Fibroblast of upper back skin (primary cell): ENCODE measurements around the gene MGAT1.
"Not testable (repeated sequence)": the region's sequence is repeated elsewhere in the genome, so short reads cannot be mapped to it uniquely, and the experiment has no call there.

Source experiments
- DNase-seq: peaks from one replicate; pipeline ENCODE4 v3.0.0-alpha.2; 2013

Gene MGAT1

DNA sequence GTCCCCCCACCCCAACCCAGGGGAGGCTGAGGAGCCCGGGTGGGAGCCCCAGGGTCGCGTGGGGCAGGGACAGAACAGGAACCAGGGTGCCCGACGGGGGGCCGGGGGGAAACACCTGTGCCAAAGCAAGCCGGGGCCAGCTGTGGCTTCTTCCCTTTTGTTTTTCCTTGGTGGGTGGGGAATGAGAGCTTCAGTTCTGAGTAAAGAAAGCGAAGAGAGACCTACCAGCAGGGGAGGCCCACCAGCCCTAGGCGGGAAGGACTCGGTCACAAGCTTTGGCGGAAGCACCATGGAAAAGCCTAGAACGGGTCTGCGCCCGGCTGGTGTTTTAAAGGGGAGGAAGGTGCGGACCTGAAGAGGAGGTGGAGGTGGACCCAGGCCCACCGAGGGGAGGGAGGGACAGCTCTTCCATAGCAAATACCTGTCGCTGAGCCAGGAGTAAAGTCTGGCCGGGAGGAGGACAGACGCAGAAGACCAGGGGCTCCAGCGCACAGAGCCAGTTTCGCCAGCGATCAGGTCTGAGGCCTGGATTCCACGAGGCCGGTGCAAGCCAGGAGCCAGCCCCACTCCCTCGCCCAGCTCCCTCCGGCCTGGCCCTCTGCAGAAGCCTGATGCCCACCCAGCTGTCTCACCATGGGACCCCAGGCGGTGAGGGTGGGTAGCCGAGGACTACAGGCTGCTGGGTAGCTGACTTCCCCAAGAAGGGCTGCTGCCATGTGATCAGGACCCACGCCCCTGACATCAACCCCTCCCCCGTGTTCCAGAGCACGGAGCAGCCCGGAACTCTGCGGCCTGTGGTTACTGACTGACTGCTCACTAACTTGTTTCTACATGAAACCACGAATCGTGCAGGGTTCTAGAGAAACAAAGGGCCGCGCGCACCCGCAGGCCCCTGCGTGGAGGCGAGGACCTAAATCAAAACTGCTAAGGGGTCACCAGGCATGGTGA, 849 bp upstream of the MGAT1 start:
- no peak for DNase-seq

DNA sequence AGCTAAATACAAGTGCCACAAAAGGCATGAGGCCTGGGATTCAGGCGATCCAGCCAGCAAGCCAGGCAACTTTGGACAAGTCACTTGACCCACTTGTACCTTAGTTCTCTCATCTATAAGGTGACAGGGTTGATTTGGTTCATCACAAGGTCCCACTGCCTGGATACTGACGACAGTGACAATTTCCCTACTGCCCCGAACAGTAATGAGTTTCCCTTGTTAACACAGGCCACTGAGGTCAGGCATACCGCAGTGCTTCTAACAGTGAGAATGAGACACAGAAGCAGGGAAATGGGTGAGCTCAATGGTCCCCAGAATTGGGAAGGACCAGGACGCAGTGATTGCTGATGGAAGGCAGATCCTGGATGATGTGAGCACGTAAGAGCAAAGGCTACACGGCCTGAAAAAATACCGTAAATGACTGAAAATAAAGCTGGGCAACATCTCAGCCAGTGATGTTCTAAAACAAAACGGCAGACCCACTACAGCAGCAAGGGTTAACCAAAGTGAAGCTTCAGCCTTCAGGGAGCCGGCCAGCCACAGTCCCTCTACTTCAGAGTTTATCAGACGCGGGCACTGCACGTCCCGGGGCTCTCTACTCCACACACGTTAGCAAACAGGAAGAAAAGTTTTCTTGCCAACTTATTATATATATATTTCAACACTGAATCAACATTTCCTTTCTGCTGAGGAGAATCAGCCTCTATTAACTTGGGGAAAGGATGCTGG, 846 bp downstream of the MGAT1 start:
- no peak for DNase-seq

DNA sequence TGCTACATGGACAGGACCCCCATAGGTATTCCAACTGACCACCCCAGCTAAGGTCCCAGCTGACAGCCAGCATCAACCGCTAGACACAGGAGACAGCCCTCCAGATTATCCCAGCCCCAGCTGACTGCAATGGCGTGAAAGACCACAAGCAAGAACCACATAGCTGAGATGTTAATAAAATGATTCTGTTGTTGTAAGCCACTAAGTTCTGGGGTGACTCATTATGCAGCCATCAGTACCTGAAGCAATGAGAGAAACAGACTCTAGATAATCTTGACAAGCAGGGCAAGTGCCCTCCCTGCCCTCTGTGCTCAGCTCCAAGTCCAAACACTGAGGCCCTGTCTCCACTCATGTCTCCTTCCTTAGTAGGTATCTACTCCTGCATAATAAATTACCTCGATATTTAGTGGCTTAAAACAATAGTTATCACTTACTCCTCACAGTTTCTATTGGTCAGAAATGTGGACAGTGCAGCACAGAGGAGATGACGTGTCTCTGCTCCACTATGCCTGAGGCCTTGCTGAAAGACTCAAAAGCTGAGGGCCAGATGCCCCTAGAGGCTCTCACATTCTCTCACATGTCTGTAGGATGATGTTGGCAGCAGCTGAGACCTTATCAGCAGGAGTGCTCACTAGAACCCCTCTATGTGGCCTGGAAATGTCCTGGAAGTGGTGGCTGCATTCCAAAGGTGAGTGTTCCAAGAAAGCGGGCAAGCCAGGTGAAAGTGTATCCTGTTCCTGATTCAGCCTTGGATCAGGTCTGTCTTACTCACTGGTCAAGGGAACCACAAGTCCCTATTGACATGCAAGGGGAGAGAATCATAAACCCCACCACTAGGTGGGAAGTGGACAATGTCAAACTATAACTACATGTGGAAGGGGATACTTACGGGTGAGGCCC, 2.5 kb downstream of the MGAT1 start:
- DNase-seq: peak; percentile 78

DNA sequence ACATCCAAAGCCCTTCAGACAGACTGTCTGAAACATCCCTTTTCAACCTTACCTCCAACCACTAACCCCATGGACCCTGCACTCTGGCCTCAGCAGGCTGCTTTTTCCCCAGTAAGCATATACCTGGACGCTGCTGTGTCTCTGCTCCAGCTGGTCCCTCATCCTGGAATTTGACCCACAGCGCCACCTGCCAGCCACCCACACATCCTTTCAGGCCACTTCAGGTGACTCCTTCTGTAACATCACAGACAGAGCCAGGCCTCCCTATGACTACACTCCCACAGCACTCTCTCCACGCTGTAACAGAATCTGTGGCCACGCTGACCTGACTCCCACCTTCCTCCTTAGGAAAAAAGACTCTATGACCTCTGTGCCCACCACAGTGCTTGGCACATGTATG, 3.4 kb downstream of the MGAT1 start:
- DNase-seq: no peak

DNA sequence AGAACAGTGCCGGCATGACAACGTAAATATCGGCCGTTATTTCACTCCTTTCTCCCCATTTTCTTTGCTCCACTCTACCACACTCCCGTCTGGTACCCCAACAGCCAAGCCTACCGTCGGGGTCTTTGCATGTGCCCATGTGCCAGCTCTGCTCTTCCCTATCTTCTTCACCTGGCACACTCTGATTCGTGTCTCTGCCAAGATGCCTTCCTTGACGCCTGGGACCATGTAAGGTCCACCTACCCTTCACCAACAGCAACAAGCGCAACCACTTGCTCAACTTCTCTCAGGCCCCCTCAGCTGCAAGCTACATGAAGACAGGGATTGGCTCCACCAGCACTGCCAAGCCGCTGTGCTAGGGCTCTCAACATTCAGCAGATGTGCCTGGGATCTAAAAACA, 4.4 kb downstream of the MGAT1 start:
- DNase-seq: no peak

DNA sequence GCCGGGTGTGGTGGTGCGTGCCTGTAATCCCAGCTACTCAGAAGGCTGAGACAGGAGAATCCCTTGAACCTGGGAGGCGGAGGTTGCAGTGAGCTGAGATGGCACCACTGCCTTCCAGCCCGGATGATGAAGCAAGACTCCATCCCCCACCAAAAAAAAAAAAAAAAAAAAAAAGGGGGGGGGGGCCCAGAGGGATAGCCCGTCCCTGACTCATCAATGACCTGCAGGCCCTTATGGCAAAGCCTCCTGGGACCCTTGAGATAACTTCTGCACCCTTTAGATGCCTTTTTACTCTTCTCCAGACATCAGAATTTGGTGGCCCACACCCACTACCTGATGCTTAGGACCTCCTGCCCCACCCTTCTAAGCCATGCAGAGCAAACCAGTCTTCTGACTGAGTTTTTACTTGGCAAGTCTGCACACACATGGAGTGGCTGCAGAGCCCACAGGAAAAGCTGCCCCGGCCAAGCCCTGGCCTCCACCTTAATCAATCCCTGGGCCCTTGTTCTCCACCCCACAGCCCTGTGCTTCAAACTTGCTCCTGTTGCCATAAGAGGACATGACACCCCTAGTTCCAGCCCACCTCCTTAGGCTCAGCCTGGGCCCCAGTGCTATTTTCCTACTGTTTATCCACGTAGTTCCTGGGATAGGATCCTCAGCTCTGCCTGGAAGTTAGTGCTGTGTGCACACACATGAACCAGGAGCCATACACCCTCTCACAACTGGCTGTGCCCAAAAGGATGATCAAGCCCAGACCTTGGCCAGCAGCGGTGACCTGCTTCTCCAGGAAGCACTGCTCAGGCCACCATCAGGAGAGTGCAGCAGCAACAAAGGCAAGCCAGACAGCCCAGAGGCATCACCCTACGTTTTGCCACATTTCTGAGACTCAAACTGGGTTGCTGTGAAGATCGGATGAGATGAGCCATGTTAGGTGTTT, 5.1 kb downstream of the MGAT1 start:
- DNase-seq: no peak

DNA sequence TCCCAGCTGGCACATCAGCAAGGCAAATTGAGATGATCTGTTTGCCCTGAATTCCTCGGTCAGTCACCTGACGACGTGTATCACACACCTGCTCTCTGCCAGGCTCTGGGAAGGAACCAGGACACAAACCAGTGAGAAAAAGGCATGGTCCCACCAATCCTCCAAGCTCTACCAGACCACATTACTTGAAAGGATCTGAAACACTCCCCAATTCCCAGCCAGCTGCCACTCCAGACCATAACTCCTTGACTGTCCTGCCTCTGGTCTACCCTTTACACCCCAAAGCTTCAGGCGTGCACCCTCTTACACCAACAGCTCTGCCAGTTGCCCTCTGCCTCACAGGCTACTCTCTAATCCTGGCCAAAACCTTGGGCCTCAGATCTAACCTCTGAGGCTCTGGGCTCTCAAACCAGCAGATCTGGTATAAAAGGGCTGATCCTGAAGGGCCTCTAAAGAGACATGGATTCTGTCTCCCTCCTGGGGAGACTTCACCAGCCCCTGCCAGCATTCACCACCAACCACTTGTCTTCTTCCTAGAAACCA, 6.8 kb downstream of the MGAT1 start:
- no peak for DNase-seq

DNA sequence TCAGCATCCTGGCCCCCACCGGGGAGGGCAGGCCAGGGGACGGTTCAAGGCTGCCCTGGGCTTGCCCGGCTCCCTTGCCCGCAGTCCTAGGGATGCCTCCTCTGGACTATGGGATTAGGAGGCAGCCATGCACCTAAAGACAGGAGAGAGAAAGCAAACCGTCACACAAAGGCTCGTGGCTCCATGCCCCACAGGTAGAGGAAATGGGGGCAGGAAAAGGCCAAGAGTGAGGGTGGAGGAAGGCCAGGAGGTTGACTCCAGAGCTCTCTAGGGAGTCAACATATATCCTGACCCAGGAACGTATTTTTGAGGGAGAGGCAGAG, 9.7 kb downstream of the MGAT1 start:
- no peak for DNase-seq

DNA sequence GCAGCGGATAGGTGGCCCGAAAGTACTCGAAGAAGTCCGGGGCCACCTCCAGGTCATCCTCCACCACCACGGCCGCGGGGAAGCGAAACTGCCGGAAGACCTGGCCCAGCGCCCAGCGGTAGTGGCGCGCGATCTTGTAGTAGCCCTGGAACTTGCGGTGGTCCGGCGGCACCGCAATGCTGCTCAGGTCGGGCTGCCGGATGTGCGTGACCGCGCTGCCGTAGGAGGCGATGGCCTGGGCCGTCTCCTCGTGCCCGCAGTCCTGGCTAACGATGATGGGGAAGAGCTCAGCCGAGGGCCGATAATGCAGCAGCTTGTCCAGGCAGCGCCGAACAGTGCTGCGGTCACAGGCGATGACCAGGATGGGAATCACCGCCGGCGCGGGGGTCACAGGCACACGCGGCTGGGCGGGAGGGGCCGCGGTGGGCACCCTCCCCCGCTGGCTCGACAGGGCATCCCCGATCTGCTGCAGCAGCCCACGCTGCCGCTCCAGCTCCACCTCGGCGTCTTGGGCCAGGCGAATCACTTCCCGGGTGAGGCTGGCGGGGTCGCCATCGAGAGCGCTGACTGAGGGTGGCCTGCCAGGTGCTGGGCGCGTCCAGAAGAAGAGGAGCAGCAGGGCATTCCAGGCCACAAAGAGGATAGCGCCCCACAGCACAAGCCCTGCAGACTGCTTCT, 10.2 kb downstream of the MGAT1 start:
- DNase-seq: no peak

DNA sequence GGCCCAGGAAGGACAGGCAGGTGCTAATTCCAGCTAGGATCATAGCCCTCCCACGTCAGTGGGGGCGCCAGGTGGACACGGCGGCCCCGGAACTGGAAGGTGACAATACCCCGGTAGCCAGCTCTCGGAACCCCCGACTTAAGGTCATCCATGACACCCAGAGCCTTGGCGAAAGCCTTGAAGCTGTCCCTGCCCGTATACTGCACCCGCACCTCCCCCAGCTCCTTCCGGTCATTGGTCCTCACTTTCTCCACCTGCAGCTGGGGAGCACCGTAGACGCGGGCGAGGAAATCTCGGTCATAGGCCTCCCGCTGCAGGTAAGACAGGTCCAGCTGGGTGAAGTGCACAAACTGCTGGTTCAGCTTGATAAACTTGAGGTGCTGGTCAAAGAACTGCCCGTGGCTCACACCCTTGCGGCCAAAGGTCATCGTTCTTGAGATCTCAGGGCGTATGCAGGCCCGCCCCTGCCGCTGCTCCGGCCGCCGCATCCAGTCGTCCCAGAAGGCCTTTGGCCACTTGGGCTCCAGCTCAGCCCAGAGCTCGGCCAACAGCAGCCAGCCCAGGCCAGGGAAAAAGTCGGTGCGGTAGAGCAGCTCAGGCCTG, 10.9 kb downstream of the MGAT1 start:
- DNase-seq: no peak

DNA sequence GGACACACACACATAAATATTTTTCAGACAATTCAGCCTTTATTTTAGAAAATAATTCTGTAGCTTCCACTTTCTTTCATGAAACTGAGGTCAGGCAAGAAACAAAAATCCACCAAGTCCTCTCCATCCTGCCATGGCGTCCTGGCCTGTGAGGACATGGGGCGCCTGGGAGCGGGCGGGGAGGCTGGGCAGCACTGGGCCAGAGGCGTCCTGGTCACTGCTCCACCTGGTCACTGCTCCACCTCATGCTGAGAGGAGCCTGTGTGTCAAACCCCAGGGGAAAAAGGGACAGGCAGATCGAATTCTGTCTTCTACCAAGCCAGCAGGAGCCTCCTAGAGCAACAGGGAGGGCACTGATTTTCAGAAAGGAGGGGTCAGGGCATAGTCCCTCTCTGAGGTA, 12.1 kb downstream of the MGAT1 start:
- DNase-seq: no peak

DNA sequence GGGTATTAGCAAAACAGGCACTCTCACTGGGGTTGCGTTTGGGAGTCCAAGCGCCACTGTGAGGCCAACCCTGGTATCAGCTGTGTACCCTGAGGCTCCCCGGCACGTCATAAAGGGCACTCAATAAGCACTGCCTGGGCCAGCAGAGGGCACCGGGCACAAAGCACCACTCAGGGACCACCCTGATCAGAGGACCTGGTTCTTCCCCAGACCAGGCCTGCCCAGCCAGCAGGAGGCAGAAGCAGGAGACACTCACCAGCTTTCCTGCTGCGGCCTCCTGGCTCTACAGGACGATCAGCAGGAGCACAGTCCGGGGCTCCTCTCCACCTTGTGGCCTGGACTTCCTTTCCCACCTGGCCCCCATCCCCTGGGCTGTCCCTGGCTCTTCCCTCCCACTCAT, 12.6 kb downstream of the MGAT1 start:
- no peak for DNase-seq

DNA sequence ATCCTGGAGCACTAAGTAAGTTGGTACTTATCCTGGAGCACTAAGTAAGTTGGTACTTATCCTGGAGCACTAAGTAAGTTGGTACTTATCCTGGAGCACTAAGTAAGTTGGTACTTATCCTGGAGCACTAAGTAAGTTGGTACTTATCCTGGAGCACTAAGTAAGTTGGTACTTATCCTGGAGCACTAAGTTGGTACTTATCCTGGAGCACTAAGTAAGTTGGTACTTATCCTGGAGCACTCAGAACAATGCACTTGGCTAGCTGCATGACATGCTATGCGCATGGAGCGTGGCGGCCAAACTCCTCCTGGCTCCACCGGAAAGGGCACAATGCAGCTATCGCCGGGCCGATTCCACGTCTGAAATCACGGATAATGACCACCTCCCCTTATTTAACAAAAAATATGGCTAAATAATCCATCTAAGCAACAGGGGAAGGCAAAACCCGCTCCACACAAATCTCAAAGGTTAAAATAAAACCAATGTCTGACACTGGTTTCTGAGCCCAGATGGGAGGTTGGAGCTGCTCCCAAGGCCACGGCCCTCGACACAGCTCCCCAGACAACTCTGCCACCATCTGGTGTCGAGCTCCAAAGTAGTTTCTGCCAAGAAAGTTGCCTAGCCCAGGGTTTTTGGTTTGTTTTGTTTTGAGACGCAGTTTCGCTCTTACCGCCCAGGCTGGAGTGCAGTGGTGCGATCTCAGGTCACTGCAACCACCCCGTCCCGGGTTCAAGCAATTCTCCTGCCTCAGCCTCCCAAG, 13.8 kb downstream of the MGAT1 start:
- not testable (repeated sequence) for DNase-seq

DNA sequence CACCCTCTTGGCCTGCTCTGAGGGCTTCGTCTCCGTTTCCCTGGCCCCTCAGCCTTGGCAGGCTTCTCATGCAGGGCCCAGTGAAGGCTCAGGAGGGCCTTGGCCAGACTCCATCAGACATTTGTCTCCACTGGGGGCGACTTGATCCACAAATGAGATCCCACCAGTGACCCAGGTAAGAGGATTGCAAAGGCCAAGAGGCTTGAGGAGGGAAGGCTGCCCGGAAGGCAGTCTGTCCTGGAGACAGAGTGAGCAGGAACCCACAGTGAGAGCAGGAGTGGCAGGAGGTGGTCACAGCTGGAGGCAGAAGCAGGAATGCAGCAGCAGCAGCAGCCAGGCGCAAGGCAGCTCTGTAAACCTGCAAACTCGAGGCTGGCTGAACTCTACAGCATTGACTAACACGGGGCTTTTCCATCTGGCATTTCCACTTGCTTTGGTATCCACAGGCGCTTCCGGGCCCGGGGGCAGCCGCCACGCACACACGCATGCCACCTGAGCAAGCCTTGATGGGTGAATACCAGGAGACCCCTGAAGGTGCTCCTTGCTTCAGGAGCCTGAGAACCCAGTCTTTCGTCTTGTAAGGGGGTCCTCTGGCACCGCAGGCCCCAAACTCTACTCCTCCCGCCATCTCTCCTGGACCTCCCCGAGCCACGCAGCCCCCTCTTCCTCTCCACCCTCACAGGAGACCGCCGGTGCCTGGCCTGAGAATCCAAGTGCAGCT, 14.7 kb downstream of the MGAT1 start:
- peak; percentile 66 for DNase-seq

DNA sequence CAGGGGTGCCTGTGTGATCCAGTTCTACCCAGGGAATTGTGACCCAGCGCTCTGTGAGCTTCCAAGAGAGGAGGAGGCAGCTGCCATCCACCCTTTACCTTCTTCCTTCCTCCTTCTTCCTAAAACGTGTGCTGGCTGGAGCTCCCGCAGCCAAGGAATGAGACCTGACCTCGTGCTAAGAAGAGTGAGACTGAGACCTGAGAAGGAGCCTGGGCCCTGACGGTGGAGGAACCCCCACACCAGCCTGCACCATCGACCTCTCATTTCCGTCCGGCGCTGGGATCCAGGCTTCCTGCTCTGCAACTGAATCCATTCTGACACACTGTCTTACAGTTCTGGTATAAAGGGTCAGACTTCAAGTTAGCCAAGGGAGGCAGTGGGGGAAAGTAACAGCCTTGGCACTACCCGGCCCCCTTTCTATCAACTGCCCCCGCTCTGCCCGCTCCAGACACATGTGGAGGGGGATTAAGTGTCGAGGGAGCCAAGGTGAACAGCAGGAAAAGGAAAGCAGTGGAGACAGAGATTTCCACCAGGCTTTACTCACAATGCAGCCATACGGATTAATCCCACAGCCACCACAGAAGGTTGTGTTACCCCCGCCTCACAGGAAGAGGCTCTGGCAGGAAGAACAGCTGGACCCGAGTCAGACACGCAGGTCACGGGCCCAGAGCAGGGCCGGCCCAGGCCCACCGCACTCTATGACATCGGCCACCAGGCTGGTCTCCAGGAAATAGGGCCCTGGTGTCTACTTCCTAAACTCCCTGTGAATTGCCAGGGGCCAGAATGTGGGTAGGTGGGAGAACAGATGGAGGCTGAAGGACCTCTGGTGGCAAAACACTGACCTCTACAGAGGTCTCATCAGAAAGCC, 15.8 kb downstream of the MGAT1 start:
- peak; percentile 29 for DNase-seq

DNA sequence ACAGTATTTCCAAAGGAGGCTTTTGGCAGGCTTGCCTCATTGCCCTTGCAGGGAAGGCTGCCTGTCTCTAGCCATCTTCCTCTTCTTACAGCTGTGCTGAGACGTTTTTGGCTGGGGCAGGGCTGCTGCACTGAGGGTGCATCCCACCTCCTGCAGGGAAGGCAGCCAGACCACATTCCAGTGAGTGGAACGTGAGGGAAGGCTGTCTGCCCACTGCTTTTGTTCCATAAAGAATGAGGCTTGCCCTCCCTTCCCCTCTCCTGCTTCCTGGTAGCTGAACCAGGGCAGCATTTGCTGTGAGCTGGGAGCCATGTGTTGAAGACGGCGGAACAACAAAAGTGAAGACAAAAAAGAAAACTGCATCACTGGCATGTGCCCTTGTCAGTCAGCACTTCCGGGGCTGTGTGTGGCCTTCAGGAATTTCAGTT, 16.8 kb downstream of the MGAT1 start:
- peak; percentile 91 for DNase-seq

DNA sequence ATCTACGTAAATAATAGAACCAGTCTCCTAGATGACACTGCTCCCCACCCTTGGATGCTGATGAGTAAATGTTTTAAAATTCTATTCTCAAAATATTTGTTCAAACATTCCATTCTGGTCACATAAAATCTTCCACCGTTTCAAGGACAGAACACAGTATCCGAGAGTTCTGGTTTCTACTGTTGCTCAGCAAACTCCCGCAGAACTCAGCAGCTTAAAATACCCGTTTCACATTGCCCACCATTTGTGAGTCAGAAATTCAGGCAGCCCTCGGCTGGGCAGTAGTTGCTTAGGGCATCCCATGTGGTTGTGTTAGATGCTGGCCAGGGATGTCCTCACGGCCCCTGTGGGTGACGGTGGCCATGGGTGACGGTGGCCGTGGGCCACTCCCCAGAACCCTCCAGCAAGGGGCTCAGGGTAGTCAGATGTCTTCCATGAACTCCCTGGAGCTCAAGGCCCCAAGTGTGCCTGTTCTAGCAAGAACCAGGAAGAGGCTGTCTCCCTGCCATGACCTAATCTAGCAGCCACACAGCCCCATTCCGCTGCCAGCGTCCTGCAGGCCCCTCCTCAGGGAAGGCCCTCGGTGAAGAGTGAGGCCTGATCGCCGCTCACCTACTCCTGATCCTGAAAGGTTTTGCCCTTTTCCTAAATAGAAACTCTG, 17.4 kb downstream of the MGAT1 start:
- peak; percentile 77 for DNase-seq
